A673 (cell line): ENCODE measurements around the gene TTYH1. TPM values are rescaled to one million over a fixed set of nuclear protein-coding genes. Genes with fewer than 3 reads are reported as not detected.

Experiments
- BruUV-seq: library from RNA; stranded (reverse); fragments of 400-500 nt; replicated peaks from 2 replicates; lab custom pipeline; 2021; lab: Mats Ljungman, UMichigan
- CTCF ChIA-PET: fragments of 300-600 bp; sonication (Branson Sonifier 250); formaldehyde crosslinking; loops from one replicate; lab custom pipeline; 2022; ENCODE audit warnings: antibody characterized with exemption; lab: Charles Lee
- POLR2A ChIA-PET: fragments of 300-600 bp; sonication (Branson Sonifier 250); formaldehyde crosslinking; loops from one replicate; lab custom pipeline; 2022; ENCODE audit warnings: antibody characterized with exemption; ENCODE audit not compliant: low non-redundant PET; lab: Charles Lee
- DNase-seq: peaks from one replicate; pipeline ENCODE4 v3.0.0-alpha.2; 2015; ENCODE audit warnings: low spot score
- H3K27ac ChIP-seq: fragments of 200-600 bp; sonication (generic); 2 replicates; pipeline ENCODE4 v1.5.1; 2016; ENCODE audit warnings: mixed run types, low read depth, mild to moderate bottlenecking, mixed read lengths, antibody characterized with exemption, low read length; ENCODE audit not compliant: poor library complexity, severe bottlenecking
- H3K27me3 ChIP-seq: fragments of 200-600 bp; sonication (generic); replicated peaks from 2 replicates; pipeline ENCODE4 v1.6.1; 2017; ENCODE audit warnings: mixed run types, low read depth, mild to moderate bottlenecking, mixed read lengths, antibody characterized with exemption, low read length; ENCODE audit not compliant: insufficient read depth, poor library complexity
- H3K36me3 ChIP-seq: fragments of 200-600 bp; sonication (generic); 2 replicates; pipeline ENCODE4 v1.6.1; 2016; ENCODE audit warnings: mixed run types, mild to moderate bottlenecking, mixed read lengths, antibody characterized with exemption, low read length; ENCODE audit not compliant: insufficient read depth, poor library complexity, severe bottlenecking
- H3K4me1 ChIP-seq: fragments of 200-600 bp; sonication (generic); 2 replicates; pipeline ENCODE4 v1.6.1; 2017; ENCODE audit warnings: mixed run types, mild to moderate bottlenecking, mixed read lengths, antibody characterized with exemption, low read length; ENCODE audit not compliant: insufficient read depth, poor library complexity, severe bottlenecking
- H3K4me3 ChIP-seq: fragments of 200-600 bp; sonication (generic); 2 replicates; pipeline ENCODE4 v1.5.1; 2016; ENCODE audit warnings: low read depth, mixed run types, mild to moderate bottlenecking, mixed read lengths, low read length; ENCODE audit not compliant: poor library complexity, severe bottlenecking
- H3K9me3 ChIP-seq: fragments of 200-600 bp; sonication (generic); 2 replicates; pipeline ENCODE4 v1.6.1; 2016; ENCODE audit warnings: mixed run types, low read depth, mild to moderate bottlenecking, mixed read lengths, antibody characterized with exemption, low read length; ENCODE audit not compliant: poor library complexity, severe bottlenecking
- EZH2 ChIP-seq: fragments of 200-600 bp; sonication (generic); IDR thresholded peaks from 2 replicates; pipeline ENCODE4 v1.6.1; 2017; ENCODE audit warnings: borderline replicate concordance, low read depth, mild to moderate bottlenecking, mixed read lengths, antibody characterized with exemption, low read length; ENCODE audit not compliant: poor library complexity, severe bottlenecking
- intact Hi-C: fragments of 100-400 bp; cut with micrococcal nuclease; formaldehyde crosslinking; loops from one replicate; pipeline ENCODE4 v1.10.0; 2022; ENCODE audit not compliant: unreplicated experiment
- total RNA-seq: library from RNA; stranded (reverse); gene quantifications from 2 replicates; pipeline ENCODE4 v1.2.3, GENCODE V29; 2021
- TF ChIP-seq, protein P1 (sequence below): fragments of 300-800, 200-600 bp; sonication (generic); conservative IDR thresholded peaks from 2 replicates; pipeline ENCODE4 v1.5.1; 2017; ENCODE audit warnings: low read depth, mild to moderate bottlenecking, antibody characterized with exemption, low read length, moderate library complexity, mixed read lengths

Gene TTYH1
- total RNA-seq, 1 experiment from 2014 or later = 3.0 TPM

DNA sequence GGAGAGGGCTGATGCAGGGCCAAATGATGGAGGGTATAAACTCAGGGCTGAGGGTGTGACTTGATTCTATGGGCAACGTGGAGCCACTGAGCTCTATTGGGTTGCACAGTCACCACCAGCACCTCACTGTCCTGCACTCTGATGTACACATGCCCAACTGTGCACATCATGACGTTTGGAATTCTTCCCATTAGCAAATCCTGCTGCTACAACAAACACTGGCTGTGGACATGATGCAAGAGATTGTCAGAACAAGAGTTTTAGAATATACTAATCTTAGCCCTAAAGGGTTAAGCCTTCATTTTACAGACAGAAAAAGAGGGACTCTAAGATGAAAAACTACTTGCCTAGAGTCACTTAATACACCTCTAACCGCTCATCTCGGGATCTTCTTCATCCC lies 2.4 kb upstream of the TTYH1 start:
- no peak overlapping the region for H3K4me3 ChIP-seq
- intact Hi-C loops = no loop called here
- no peaks in the 10 kb centered on the region for H3K9me3 ChIP-seq
- TF ChIP-seq, protein P1, sequence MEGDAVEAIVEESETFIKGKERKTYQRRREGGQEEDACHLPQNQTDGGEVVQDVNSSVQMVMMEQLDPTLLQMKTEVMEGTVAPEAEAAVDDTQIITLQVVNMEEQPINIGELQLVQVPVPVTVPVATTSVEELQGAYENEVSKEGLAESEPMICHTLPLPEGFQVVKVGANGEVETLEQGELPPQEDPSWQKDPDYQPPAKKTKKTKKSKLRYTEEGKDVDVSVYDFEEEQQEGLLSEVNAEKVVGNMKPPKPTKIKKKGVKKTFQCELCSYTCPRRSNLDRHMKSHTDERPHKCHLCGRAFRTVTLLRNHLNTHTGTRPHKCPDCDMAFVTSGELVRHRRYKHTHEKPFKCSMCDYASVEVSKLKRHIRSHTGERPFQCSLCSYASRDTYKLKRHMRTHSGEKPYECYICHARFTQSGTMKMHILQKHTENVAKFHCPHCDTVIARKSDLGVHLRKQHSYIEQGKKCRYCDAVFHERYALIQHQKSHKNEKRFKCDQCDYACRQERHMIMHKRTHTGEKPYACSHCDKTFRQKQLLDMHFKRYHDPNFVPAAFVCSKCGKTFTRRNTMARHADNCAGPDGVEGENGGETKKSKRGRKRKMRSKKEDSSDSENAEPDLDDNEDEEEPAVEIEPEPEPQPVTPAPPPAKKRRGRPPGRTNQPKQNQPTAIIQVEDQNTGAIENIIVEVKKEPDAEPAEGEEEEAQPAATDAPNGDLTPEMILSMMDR = no peak
- no peak for TF ChIP-seq EZH2
- ChIA-PET POLR2A (no interaction called here), CTCF (no interaction called here)
- no TSS peak for BruUV-seq
- no peaks in the 10 kb centered on the region for H3K36me3 ChIP-seq
- H3K4me1 ChIP-seq = peaks cover 4% of the 10 kb centered on the region
- H3K27me3 ChIP-seq = peaks cover 20% of the 10 kb centered on the region
- no peak overlapping the region for H3K27ac ChIP-seq
- no peak for DNase-seq

DNA sequence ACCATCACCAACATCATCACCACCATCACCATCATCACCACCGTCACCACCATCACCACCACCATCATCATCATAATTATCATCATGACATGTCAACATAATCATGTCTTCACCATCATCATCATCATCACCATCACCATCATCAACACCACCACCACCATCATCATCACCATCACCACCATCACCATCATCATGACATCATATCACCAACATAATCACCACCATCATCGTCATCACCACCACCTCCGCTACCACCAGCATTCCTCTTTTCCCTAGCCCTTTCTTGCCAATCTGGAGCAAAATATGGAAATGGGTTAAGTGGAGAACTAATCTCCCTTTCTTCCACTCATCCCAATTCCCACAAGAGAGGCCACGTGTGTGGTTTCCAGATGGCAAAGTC lies 1.1 kb upstream of the TTYH1 start:
- BruUV-seq = no TSS peak
- intact Hi-C loops = no loop called here
- Histone ChIP-seq H3K27ac (no peak overlapping the region), H3K36me3 (no peaks in the 10 kb centered on the region), H3K4me3 (no peak overlapping the region), H3K4me1 (peaks cover 4% of the 10 kb centered on the region), H3K9me3 (no peaks in the 10 kb centered on the region), H3K27me3 (peaks cover 20% of the 10 kb centered on the region)
- DNase-seq = no peak
- no peak for TF ChIP-seq EZH2
- TF ChIP-seq, protein P1 = no peak; the same call in 1 of the 2 replicates
- ChIA-PET CTCF (no interaction called here), POLR2A (no interaction called here)

GRCh38 chr19:54415901-54416673 lies 823 bp downstream of the TTYH1 start:
- DNase-seq = no peak
- Histone ChIP-seq H3K27ac (no peak overlapping the region), H3K27me3 (peaks cover 15% of the 10 kb centered on the region), H3K36me3 (no peaks in the 10 kb centered on the region), H3K9me3 (no peaks in the 10 kb centered on the region), H3K4me1 (peaks cover 4% of the 10 kb centered on the region), H3K4me3 (peak overlapping the region; percentile 48)
- ChIA-PET POLR2A (interaction anchor here (0.6 kb wide), 1 partner anchor 12 kb away, joined by 11 read pairs; no protein-coding TSS in a partner anchor), CTCF (interaction anchor here (0.6 to 0.8 kb wide), 2 partner anchors 65 to 623 kb away, joined by 4 to 8 read pairs; no protein-coding TSS in a partner anchor)
- no TSS peak for BruUV-seq
- TF ChIP-seq, protein P1 = no peak
- TF ChIP-seq EZH2 = no peak
- intact Hi-C loops = no loop called here
